HL-60 (cell line): ENCODE measurements around the gene HPGDS.
"Not testable (repeated sequence)": the region's sequence is repeated elsewhere in the genome, so short reads cannot be mapped to it uniquely, and the experiment has no call there.

Source experiments
- DNase-seq, 2 experiments: peaks; one replicate each; pipeline ENCODE4 v3.0.0-alpha.2; 2010 to 2020; ENCODE audit warnings: low read depth in 1 of 2, low spot score in 1 of 2
- H3K27ac ChIP-seq: fragments of 250-450 bp; sonication (Bioruptor Pico); replicated peaks from 2 replicates; pipeline ENCODE4 v1.5.1; 2020; ENCODE audit warnings: mild to moderate bottlenecking, moderate library complexity
- H3K27me3 ChIP-seq: fragments of 250-450 bp; sonication (Bioruptor Pico); 2 replicates; pipeline ENCODE4 v1.5.1; 2021; ENCODE audit warnings: mild to moderate bottlenecking, moderate library complexity; ENCODE audit not compliant: insufficient read depth, poor library complexity, severe bottlenecking
- H3K4me3 ChIP-seq: replicated peaks from 2 replicates; pipeline ENCODE4 v1.5.1; 2011; ENCODE audit warnings: mild to moderate bottlenecking, control low read depth, low read length; ENCODE audit not compliant: insufficient read depth
- CTCF ChIP-seq: IDR thresholded peaks from one replicate; pipeline ENCODE4 v1.5.1; 2011; ENCODE audit warnings: low read length, control low read depth, inconsistent platforms; ENCODE audit not compliant: insufficient read depth
- GABPA ChIP-seq: IDR thresholded peaks from 2 replicates; pipeline ENCODE4 v1.6.1; 2012; ENCODE audit warnings: low read depth
- POLR2AphosphoS5 ChIP-seq: IDR thresholded peaks from 2 replicates; pipeline ENCODE4 v1.6.1; 2012; ENCODE audit warnings: low read depth
- REST ChIP-seq: IDR thresholded peaks from 2 replicates; pipeline ENCODE4 v1.6.1; 2012; ENCODE audit warnings: low read depth; ENCODE audit not compliant: insufficient replicate concordance
- SPI1 ChIP-seq: IDR thresholded peaks from 2 replicates; pipeline ENCODE4 v1.6.1; 2012; ENCODE audit warnings: low read depth, mild to moderate bottlenecking, borderline replicate concordance

HPGDS gene

GRCh38 chr4:94298725-94299252 is 43.8 kb downstream of the HPGDS start:
- Histone ChIP-seq H3K27ac (no peak overlapping the region), H3K27me3 (no peaks in the 10 kb centered on the region), H3K4me3 (no peak overlapping the region)
- DNase-seq: no peak
- TF ChIP-seq POLR2AphosphoS5 (no peak), SPI1 (no peak), REST (no peak), CTCF (no peak), GABPA (no peak)

- H3K27ac ChIP-seq, H3K4me3 ChIP-seq, H3K27me3 ChIP-seq, DNase-seq: not testable (repeated sequence)
Measured at GRCh38 chr4:94295473-94295872, 47.2 kb downstream of the HPGDS start.

- H3K27me3 ChIP-seq, DNase-seq, H3K27ac ChIP-seq, H3K4me3 ChIP-seq: not testable (repeated sequence)
Measured at GRCh38 chr4:94293981-94294380, 48.7 kb downstream of the HPGDS start.

- DNase-seq: no peak
- TF ChIP-seq GABPA (no peak), SPI1 (no peak), CTCF (no peak), POLR2AphosphoS5 (no peak), REST (no peak)
Measured at GRCh38 chr4:94290245-94290644, 52.4 kb downstream of the HPGDS start.

GRCh38 chr4:94285666-94286065 is 57.0 kb downstream of the HPGDS start:
- Histone ChIP-seq H3K4me3 (no peak overlapping the region), H3K27ac (no peak overlapping the region), H3K27me3 (no peaks in the 10 kb centered on the region)
- TF ChIP-seq GABPA: no peak
- TF ChIP-seq REST: no peak
- TF ChIP-seq SPI1: no peak
- no peak for TF ChIP-seq CTCF
- no peak for TF ChIP-seq POLR2AphosphoS5
- no peak for DNase-seq

More at GRCh38 chr4:94290245-94290644, 52.4 kb downstream of the HPGDS start:
- no peak overlapping the region for H3K4me3 ChIP-seq
- H3K27ac ChIP-seq: no peak overlapping the region
- H3K27me3 ChIP-seq: no peaks in the 10 kb centered on the region
